NCI-H345 (cell line): Measurements from ENCODE around the gene ITPR1.

Source experiments
- DNase-seq: peaks from one replicate; lab custom pipeline; 2025; lab: John Stamatoyannopoulos, UW

The ITPR1 gene

DNA sequence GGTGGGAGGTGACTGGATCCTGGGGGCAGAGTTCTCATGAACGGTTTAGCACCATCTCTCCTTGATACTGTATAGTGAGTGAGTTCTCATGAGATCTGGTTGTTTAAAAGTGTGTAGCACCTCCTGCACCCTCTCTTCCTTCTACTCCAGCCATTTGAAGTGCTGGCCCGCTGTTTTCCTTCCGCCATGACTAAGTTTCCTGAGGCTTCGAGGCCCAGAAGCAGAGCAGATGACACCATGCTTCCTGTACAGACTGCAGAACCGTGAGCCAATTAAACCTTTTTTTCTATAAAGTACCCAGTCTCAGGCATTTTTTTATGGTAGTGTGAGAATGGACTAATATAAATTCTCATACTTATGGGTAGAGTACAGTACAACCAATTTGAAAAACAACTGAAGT lies 362.5 kb downstream of the ITPR1 start:
- DNase-seq: no peak

DNA sequence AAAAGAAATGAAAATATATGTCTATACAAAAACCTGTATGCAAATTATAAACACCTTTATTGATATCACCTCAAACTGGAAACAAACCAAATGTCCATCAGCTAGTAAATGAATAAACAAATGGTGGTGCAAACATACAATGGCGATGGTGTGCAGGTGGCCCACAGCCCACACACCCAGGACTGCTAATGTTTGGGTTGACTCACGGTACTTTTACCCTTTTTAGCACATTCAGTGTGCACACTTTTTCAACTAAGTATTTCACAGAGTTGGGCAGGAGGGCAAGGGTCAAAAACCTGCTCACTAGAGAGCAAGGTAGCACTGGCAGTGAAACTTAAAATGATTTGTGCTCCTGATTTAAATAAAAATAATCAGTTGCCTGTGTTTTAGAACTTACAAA lies 363.0 kb downstream of the ITPR1 start:
- no peak for DNase-seq

DNA sequence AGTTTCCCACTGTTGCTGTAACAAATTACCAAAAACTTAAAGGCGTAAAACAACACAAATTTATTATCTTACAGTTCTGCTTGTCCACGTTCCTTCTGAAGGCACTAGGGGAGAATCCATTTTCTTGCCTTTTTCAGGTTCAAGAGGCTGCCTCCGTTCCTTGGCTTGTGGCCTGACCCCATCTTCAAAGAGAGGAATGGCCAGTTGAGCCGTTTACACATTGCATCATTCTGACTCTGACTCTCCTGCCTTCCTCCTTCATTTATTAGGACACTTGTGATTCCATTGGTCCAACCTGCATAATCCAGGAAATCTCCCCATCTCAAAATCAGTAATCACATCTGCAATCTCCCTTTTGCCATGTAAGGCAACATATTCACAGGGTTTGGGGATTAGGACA lies 363.4 kb downstream of the ITPR1 start:
- DNase-seq: no peak

DNA sequence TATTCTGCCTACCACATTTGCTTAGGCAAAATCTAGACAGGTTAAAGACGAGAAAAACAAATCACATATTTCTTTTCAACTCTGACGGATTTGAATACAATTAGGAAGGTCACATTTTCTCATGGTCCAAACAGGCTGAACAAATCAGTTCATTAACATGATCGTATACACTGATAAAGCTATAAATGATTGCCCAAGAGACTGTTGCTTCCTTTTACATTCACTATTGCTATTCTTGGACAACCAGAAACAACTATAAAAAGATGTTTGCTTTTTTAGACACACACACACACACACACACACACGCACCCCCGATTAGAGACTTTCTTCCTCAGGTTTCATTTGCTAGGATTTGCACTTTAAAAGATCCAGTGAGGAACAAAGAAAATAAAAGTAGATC lies 363.8 kb downstream of the ITPR1 start:
- no peak for DNase-seq

DNA sequence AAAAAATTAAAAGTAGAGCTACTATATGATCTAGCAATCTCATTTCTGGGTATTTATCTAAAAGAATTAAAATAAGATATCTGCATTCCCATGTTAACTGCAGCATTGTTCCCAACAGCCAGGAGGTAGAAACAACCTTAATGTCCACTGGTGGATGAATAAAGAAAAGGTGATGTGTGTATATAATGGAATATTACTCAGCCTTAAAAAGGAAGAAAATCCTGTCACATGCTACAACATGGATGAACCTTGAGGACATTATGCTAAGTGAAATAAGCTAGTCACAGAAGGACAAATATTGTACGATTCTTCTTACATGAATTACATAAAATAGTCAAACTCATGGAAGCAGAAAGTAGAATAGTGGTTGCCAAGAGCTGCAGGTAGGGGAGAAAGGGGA lies 366.6 kb downstream of the ITPR1 start:
- no peak for DNase-seq

DNA sequence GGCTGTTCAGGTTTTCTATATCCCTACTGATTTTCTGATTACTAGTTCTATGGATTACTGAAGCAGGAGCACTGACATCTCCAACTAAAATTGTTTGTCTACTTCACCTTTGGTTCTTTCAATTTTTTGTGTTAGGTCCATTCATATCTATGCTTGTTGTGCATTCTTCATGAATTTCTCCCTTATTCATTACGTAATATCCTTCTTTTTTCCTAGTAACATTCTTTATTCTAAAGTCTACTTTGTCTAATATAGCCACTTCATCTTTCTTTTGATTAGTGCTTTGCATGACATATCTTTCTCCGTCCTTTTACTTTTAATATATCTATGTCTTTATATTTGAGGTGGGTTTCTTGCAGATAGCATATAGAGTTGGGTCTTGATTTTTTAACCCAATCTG lies 369.8 kb downstream of the ITPR1 start:
- DNase-seq: no peak

DNA sequence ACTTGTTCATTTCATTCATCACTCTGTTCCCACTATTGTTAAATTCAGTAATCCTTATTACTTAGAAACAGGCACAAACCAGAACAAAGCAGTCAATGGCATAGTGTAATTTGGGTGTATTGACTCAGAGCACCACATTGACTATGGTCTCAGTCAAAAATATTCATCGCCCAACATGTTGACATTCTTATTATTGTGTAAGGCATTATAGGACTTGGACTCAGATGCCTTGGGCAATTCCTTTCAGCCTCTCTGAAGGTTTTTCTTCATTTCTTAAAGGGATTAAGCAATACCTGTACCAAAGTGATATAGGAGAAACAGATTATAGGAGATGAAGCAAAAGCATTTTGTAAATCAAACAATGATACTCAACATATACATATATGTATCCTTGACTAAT lies 371.4 kb downstream of the ITPR1 start:
- no peak for DNase-seq

DNA sequence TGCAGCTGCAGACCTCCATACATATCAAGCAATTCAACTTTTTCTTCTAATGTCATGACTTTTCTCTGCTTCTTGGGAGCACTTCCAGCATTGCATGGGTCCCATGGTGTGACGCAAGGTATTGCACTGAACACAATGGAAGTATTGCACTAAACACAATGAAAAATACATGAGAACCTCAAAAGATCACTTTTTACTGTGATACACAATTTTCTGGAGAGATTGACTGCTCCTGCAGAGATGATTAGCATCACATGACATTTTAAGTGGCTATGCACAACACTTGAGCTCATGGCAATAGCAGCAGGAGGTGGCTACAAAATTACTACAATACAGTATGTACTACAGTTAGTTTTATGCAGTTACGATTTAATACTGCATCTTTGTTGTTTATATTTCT lies 372.6 kb downstream of the ITPR1 start:
- peak; percentile 67 for DNase-seq

DNA sequence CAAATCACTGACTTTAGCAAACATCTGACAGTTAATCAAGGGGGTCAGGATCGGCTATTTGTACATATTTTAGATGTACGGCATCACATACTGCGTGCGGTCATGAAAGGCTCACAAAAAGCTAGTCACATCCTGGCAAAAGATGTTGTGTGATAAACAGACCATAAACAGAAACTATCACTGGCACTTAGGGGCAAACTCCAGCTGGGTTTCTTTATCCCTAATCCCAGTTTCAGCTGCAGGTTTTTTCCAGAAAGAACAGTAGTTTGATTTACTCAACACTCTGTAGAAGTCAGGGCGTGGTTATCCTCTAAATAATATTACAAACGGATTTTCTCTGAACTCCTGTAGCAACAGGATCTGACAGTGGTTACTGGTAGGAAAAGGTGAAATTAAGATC lies 373.7 kb downstream of the ITPR1 start:
- peak; percentile 63 for DNase-seq

DNA sequence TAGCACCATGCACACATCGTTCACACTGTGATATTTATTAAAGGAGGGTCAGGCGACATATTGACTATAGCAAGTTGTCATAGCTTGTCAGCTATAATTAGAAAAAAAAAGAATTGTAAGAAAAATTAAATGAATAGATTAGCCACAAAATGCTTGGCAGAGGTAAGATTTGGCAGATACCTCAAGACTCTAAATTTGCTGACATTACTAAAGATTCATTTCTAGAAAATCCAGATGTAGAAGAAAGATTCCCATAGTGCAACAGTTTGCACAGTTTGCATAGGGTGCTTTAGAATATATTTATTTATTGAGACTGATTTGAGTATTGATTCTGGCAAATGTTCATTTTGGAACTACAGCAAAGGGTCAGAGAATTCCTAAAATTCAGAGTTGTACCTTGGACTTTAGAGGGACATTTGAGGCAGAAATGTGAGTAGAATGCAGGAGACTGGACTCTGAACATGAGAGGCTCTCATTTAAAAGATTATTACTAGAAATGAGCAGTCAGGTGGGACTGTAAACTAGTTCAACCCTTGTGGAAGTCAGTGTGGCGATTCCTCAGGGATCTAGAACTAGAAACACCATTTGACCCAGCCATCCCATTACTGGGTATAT lies 384.1 kb downstream of the ITPR1 start:
- no peak for DNase-seq

DNA sequence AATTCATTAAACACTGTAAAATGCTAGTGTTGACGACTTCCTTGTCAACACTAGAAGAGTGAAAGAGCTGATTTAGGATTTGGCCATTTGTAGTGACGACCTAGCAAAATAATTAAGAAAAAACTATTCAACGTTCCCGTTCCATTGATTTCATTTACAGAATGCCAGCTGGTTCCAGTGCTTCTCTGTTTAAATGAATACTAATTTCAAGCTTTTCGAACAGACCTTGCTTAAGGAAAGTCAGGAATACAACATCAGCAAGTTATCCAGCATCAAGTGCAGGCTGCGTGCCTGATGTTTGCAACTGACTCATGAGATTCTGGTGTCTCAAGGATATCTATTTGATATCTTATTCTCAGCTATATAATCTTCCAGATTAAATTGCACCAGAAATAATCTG lies 387.7 kb downstream of the ITPR1 start:
- DNase-seq: no peak

DNA sequence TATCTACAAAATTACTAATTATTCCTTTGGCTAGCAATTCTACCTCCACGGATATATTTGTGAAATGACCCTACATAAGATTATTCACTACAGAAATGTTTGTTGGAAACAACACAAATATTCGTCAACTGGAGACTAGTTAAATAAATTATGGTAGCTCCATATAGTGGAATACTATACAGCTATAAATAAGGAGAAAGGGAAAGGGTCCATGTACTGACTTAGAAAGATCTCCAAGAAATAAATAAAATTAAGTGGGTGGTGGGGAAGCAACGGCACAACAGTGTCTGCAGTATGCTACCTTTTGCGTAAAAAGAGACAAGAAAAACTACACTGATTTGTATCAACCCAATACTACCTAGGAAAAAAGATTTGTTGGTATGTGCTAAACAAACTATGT lies 389.4 kb downstream of the ITPR1 start:
- DNase-seq: no peak

DNA sequence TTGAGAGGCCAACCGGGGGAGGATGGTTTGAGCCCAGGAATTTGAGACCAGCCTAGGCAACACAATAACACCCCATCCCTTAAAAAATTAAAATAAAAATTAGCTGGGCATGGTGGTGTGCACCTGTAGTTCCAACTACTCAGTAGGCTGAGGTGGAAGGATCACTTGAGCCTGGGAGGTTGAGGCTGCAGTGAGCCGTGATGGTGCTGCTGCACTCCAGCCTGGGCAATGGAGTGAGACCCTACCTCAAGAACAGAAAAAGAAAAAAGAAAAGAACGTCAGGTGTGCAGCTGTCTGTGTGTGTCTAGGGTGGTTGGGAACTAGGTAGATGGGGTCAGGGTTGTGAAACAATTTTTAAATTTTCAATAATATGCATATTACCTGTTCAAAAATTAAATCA lies 389.9 kb downstream of the ITPR1 start:
- no peak for DNase-seq

DNA sequence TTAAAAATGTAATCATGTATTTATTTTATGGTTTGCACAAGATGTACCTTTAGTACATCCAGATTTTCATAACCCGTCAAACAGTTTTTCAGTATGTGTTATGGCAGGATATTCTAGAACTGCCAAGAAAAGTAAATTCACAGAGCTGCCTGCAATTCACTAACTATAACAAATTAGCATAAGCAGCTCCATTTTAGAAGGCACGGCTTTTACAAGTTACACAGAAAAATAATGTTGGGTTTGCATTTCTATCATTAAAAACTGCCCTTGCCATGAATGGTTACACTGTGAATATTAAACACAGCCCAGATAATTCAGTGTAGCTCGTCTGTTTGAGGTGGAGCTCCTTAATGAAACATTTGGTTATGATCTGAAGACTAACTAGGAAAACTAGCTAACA lies 391.7 kb downstream of the ITPR1 start:
- no peak for DNase-seq

DNA sequence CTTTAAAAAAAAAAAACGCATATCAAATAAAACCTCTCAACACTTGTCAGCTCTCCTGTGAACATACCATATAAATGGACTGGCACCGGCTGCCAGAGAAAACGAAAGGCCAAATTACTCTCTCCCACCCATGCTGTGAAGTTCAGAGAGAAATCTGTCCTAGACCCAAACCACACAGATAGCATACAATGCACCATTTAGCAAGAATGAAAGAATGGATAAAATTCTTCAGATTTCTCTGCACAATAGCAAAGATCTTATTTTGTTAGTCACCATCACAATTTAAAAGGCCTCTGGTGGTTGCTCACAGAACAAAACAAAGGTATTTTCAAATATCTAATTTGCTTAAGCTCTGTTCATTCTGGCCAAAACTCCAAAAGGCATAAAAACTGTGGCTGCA lies 392.2 kb downstream of the ITPR1 start:
- no peak for DNase-seq

DNA sequence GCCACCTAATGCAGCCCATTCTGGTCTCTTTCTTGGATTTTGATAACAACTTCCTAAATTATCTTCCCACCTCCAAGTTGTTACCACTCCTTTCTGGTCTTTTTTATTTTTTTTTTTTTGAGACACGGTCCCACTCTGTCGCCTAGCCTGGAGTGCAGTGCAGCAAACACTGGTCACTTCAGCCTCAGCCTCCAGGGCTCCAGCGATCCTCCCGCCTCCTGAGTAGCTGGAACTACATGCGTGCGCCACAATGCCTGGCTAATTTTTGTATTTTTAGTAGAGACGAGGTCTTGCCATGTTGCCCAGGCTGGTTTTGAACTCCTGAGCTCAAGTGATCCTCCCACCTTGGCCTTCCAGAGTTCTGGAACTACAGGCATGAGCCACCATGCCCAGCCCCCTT lies 393.3 kb downstream of the ITPR1 start:
- no peak for DNase-seq

DNA sequence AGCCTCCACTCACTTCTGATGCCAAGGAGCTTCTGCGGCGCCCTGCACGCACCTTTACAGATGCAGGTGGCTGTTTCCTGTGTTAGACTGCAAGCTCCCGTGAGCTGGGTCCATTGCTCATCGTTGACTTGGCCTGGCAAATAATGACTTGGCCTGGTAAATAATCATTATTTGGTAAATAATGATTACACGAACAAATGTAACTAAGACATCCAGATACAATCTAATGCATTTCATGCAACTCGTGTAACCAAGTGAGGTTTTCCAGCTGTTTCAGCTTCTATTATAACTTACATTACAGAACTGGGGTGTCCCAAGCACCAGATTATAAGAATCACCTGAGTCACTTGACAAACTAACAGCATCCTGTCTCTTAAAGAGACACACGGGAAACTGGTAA lies 394.0 kb downstream of the ITPR1 start:
- DNase-seq: no peak

DNA sequence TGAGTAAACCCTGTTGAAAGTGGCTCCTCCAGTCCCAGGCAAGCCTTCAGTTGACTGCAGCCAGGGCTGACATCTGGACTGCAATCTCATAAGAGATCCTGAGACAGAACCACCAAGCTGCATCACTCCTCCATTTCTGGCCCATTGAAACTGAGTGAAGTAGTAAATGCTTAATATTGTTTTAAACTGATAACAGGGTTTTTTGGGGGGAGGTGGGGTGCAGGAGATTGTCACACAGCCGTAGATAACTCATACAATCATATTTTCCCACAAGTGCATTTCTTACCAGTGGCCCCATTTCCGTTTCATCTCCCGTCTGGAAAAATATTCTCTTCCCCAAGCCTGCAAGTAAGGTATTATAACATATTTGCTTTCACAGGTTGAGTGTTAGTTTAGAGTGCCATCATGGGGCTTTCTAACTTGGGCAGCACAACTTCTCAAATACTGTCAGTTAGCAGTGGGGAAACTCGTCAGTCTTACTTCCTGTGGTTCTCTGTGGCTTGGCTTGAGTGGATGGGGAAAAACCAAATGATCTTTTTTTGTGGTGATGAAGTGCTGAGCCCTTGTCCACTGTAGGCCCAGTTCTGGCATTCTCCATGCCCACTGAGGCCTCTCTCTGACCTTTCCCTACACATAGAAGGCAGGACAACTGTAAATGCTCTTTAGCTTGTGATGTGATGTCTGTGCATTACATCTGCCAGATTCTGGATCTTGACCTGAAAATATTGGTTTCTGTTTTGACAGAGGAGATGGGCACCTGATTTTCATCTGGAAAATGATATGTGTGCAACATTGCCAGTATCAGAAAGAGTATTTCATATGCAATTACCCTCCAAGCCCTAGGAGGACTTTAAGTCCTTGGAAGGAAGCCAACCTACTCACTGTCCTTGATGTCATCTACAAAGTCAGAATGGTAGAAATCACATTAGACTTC lies 396.0 kb downstream of the ITPR1 start:
- DNase-seq: no peak

DNA sequence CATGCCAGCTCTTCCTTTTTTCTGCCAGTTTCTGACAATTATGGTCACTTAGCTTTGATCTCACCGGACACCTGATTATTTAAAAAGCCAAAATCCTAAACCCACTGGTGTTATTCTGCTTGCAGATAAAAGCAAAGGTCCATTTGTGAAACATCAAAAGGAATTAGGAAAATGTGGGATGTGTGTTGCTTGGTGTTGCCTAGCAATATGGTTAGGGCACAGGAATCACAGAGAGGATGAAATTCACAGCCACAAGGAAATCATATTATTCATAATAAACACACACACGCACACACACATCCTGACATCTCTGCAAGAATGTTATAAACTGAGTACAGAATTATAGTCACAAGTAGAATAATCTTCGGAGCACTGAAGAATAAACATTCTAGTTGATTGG lies 396.7 kb downstream of the ITPR1 start:
- no peak for DNase-seq

DNA sequence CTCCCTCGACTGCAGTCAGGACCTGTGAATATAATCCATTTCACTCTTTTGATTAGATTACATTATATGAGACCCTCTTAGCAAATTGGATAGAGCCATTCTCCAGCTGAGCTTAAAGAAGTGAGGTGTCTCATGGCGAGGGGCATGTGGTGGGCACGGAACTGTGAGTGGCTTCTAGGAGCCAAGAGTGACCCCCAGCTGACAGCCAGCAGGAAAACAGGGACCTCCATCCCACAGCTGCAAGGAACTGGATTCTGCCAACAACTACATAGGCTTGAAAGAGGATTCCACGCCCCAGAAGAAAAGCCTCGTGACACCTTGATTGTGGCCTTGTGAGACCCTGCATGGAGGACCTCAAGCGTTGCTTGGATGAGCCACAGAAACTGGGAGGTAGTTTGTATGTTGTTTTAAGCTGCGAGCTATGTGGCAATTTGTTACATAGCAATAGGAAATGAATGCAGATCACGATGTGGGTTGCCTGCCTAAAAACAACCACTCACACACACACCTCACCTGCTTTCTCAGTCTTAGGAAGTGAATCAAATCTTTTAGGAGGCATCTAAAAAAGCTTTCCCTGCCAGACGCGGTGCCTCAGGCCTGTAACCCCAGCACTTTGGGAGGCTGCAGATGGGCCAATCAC lies 401.9 kb downstream of the ITPR1 start:
- no peak for DNase-seq

DNA sequence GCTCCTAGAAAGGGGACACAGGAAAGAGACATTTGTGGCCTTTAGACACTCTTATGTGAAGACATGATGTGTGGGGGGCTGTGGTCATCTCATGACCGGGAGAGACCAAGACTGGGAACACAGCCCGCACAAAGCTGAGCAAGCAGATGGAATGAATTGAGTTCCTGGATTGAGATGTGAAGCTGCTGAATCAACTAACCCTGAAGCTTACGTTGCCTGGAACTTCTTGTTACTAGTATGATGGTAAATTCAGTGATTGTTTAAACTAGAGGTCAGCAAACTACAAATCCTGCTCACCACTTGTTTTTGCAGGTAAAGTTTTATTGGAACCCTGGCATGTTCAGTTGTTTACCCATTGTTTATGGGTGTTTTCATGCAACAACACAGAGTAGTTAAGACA lies 402.7 kb downstream of the ITPR1 start:
- no peak for DNase-seq
